ENCODE results near the gene PARD3.
"Not testable (repeated sequence)": the region's sequence is repeated elsewhere in the genome, so short reads cannot be mapped to it uniquely, and the experiment has no call there.

The PARD3 gene

GRCh38 chr10:34677132-34677531, 138.0 kb downstream of the PARD3 start:
- no peak for DNase-seq

- DNase-seq: no peak
Measured at GRCh38 chr10:34674176-34674575, 140.9 kb downstream of the PARD3 start.

GRCh38 chr10:34670081-34670480, 145.0 kb downstream of the PARD3 start:
- DNase-seq: no peak

- DNase-seq: no peak
Measured at GRCh38 chr10:34669079-34669478, 146.0 kb downstream of the PARD3 start.

- DNase-seq: no peak
Measured at GRCh38 chr10:34667177-34667576, 147.9 kb downstream of the PARD3 start.

GRCh38 chr10:34666008-34666704, 148.9 kb downstream of the PARD3 start:
- no peak for DNase-seq

- no peak for DNase-seq
Measured at GRCh38 chr10:34664706-34665105, 150.4 kb downstream of the PARD3 start.

- DNase-seq: no peak
Measured at GRCh38 chr10:34661580-34661979, 153.5 kb downstream of the PARD3 start.

GRCh38 chr10:34658934-34659333, 156.2 kb downstream of the PARD3 start:
- no peak for DNase-seq

- no peak for DNase-seq
Measured at GRCh38 chr10:34656661-34657060, 158.4 kb downstream of the PARD3 start.

- DNase-seq: no peak
Measured at GRCh38 chr10:34655286-34656170, 159.6 kb downstream of the PARD3 start.

- DNase-seq: no peak
Measured at GRCh38 chr10:34654211-34654610, 160.9 kb downstream of the PARD3 start.

- no peak for DNase-seq
Measured at GRCh38 chr10:34653530-34653929, 161.6 kb downstream of the PARD3 start.

- no peak for DNase-seq
Measured at GRCh38 chr10:34651416-34652195, 163.5 kb downstream of the PARD3 start.

GRCh38 chr10:34650156-34650555, 164.9 kb downstream of the PARD3 start:
- DNase-seq: no peak

- DNase-seq: no peak
Measured at GRCh38 chr10:34649385-34649784, 165.7 kb downstream of the PARD3 start.

- DNase-seq: no peak
Measured at GRCh38 chr10:34648919-34649318, 166.2 kb downstream of the PARD3 start.

GRCh38 chr10:34647875-34648865, 166.9 kb downstream of the PARD3 start:
- DNase-seq: no peak

GRCh38 chr10:34647160-34647559, 167.9 kb downstream of the PARD3 start:
- no peak for DNase-seq

- no peak for DNase-seq
Measured at GRCh38 chr10:34646331-34646730, 168.8 kb downstream of the PARD3 start.

- DNase-seq: not testable (repeated sequence)
Measured at GRCh38 chr10:34644815-34645214, 170.3 kb downstream of the PARD3 start.

- DNase-seq: no peak
Measured at GRCh38 chr10:34644224-34644623, 170.9 kb downstream of the PARD3 start.

Measured in activated CD8-positive, alpha-beta memory T cell treated with anti-CD3 and anti-CD28 coated beads, Interleukin-2, amount 50 U/mL, for 48 hours (primary cell).